H1 (cell line): ENCODE data around the gene ARAP2.

Experiments
- EZH2 ChIP-seq: fragments of 200-600 bp; sonication (generic); IDR thresholded peaks from 2 replicates; pipeline ENCODE4 v1.7.1; 2012; ENCODE audit warnings: low read depth, mild to moderate bottlenecking, moderate library complexity, low read length, inconsistent platforms; ENCODE audit not compliant: severe bottlenecking
- FOSL1 ChIP-seq: IDR thresholded peaks from 2 replicates; pipeline ENCODE4 v1.6.1; 2011; ENCODE audit warnings: mild to moderate bottlenecking, low read depth, low read length, moderate library complexity; ENCODE audit not compliant: insufficient read depth
- GABPA ChIP-seq: IDR thresholded peaks from 2 replicates; pipeline ENCODE4 v1.6.1; 2011; ENCODE audit warnings: mild to moderate bottlenecking, low read length, moderate library complexity, borderline replicate concordance; ENCODE audit not compliant: insufficient read depth
- KDM1A ChIP-seq: fragments of 200-600, 300-600 bp; sonication (generic); IDR thresholded peaks from 2 replicates; pipeline ENCODE4 v1.7.1; 2016; ENCODE audit warnings: mild to moderate bottlenecking, low read length, borderline replicate concordance
- MAFK ChIP-seq: IDR thresholded peaks from 2 replicates; pipeline ENCODE4 v1.6.1; 2012; ENCODE audit warnings: low read depth, mild to moderate bottlenecking, improper control_type of control experiment, low read length
- POLR2A ChIP-seq, 2 experiments: IDR thresholded peaks; 1 replicate in 1 of 2; 2 replicates in 1 of 2; pipeline ENCODE4 v1.6.1; 2011; ENCODE audit warnings: low read depth in 2 of 2, low read length in 2 of 2, mild to moderate bottlenecking in 2 of 2; ENCODE audit errors: control extremely low read depth in 1 of 2
- RFX5 ChIP-seq: IDR thresholded peaks from 2 replicates; pipeline ENCODE4 v1.6.1; 2011; ENCODE audit warnings: low read depth, low read length, improper control_type of control experiment, borderline replicate concordance
- SIN3A ChIP-seq, 2 experiments: IDR thresholded peaks in 1 of 2; conservative IDR thresholded peaks in 1 of 2; 2 replicates each; pipeline ENCODE4 v1.6.1; 2011 to 2012; ENCODE audit warnings: low read length in 2 of 2, improper control_type of control experiment in 1 of 2, low read depth in 1 of 2, mild to moderate bottlenecking in 1 of 2
- TF ChIP-seq, protein P1 (sequence below), 3 experiments: IDR thresholded peaks; 1 replicate in 2 of 3; 2 replicates in 1 of 3; pipeline versions ENCODE4 v1.5.1 to v1.6.1; 2011; ENCODE audit warnings: low read length in 3 of 3, mild to moderate bottlenecking in 3 of 3, inconsistent platforms in 2 of 3, low read depth in 1 of 3, moderate library complexity in 1 of 3; ENCODE audit not compliant: insufficient read depth in 1 of 3; ENCODE audit errors: control extremely low read depth in 1 of 3

DNA sequence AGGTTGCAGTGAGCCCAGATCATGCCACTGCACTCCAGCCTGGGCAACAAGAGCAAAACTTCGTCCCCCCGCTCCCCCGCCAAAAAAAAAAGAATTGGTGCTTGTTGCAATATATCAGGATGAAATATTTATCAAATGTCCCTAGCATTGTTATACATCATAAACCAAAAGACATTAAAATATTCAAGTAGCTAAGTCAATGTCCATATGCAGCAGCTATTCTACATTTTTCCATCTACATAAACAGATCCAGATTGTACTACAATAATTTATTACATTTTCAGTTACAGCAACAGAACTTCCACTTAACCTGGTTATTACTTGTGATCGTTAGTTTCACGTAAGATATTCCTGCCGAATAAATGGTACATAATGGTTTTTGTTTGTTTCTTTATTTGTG is 64.1 kb downstream of the ARAP2 start:
- TF ChIP-seq MAFK (no peak), GABPA (no peak), SIN3A (conservative IDR thresholded peaks at IDR 0.05 in 1 of 2, IDR thresholded peaks at IDR 0.05 in 1 of 2; ENCODE audit: low read depth in 1 of 2, low read length in 2 of 2) (no peak), KDM1A (no peak), EZH2 (no peak), RFX5 (no peak), FOSL1 (no peak), POLR2A (IDR thresholded peaks at IDR 0.05; ENCODE audit: control extremely low read depth in 1 of 2, low read depth in 2 of 2, low read length in 2 of 2) (no peak)
- TF ChIP-seq, protein P1, sequence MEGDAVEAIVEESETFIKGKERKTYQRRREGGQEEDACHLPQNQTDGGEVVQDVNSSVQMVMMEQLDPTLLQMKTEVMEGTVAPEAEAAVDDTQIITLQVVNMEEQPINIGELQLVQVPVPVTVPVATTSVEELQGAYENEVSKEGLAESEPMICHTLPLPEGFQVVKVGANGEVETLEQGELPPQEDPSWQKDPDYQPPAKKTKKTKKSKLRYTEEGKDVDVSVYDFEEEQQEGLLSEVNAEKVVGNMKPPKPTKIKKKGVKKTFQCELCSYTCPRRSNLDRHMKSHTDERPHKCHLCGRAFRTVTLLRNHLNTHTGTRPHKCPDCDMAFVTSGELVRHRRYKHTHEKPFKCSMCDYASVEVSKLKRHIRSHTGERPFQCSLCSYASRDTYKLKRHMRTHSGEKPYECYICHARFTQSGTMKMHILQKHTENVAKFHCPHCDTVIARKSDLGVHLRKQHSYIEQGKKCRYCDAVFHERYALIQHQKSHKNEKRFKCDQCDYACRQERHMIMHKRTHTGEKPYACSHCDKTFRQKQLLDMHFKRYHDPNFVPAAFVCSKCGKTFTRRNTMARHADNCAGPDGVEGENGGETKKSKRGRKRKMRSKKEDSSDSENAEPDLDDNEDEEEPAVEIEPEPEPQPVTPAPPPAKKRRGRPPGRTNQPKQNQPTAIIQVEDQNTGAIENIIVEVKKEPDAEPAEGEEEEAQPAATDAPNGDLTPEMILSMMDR (IDR thresholded peaks at IDR 0.05; ENCODE audit: control extremely low read depth in 1 of 3, insufficient read depth in 1 of 3, low read depth in 1 of 3, low read length in 3 of 3), result no peak
